ENCODE results near the gene OPTC.

- TF ChIP-seq CTCF (IDR thresholded peaks at IDR 0.05): no peak
- no peak for TF ChIP-seq POLR2A (IDR thresholded peaks at IDR 0.05)
- TF ChIP-seq POLR2AphosphoS5 (IDR thresholded peaks at IDR 0.05): no peak
Measured at GRCh38 chr1:203548892-203549291, 54.9 kb downstream of the OPTC start.

Data from sigmoid colon (tissue), 4 donors.